ENCODE data around the gene CAMTA1. TPM values are rescaled to one million over a fixed set of nuclear protein-coding genes. Genes with fewer than 3 reads are reported as not detected.

Gene CAMTA1
- total RNA-seq, 1 donor from 2014 or later, result 99.0 TPM

GRCh38 chr1:7225711-7226505 lies 440.7 kb downstream of the CAMTA1 start:
- Mint-ChIP-seq H3K9me3 (ENCODE audit: low read depth) (no peaks in the 10 kb centered on the region), H3K4me1 (ENCODE audit: low read depth) (no peaks in the 10 kb centered on the region), H3K27me3 (peaks cover 2% of the 10 kb centered on the region), H3K27ac (no peak overlapping the region), H3K4me3 (ENCODE audit: low read depth) (no peak overlapping the region), H3K36me3 (ENCODE audit: insufficient read depth) (no peaks in the 10 kb centered on the region)
- no peak for DNase-seq (ENCODE audit: low spot score, unreplicated experiment)
- TF ChIP-seq CTCF (IDR thresholded peaks at IDR 0.05; ENCODE audit: unreplicated experiment), result no peak

- H3K4me3 Mint-ChIP-seq (ENCODE audit: low read depth), result no peak overlapping the region
- no peaks in the 10 kb centered on the region for H3K4me1 Mint-ChIP-seq (ENCODE audit: low read depth)
- TF ChIP-seq CTCF (IDR thresholded peaks at IDR 0.05; ENCODE audit: unreplicated experiment), result no peak
- no peak for DNase-seq (ENCODE audit: low spot score, unreplicated experiment)
- peaks cover 2% of the 10 kb centered on the region for H3K27me3 Mint-ChIP-seq
- no peaks in the 10 kb centered on the region for H3K36me3 Mint-ChIP-seq (ENCODE audit: insufficient read depth)
- H3K9me3 Mint-ChIP-seq (ENCODE audit: low read depth), result no peaks in the 10 kb centered on the region
- no peak overlapping the region for H3K27ac Mint-ChIP-seq
Observed at GRCh38 chr1:7227654-7228053, 442.4 kb downstream of the CAMTA1 start.

- no peak for TF ChIP-seq CTCF (IDR thresholded peaks at IDR 0.05; ENCODE audit: unreplicated experiment)
- no peaks in the 10 kb centered on the region for H3K4me1 Mint-ChIP-seq (ENCODE audit: low read depth)
- no peak for DNase-seq (ENCODE audit: low spot score, unreplicated experiment)
- H3K27ac Mint-ChIP-seq, result no peak overlapping the region
- H3K36me3 Mint-ChIP-seq (ENCODE audit: insufficient read depth), result no peaks in the 10 kb centered on the region
- H3K9me3 Mint-ChIP-seq (ENCODE audit: low read depth), result no peaks in the 10 kb centered on the region
- H3K4me3 Mint-ChIP-seq (ENCODE audit: low read depth), result no peak overlapping the region
- H3K27me3 Mint-ChIP-seq, result no peaks in the 10 kb centered on the region
Observed at GRCh38 chr1:7228252-7228961, 443.2 kb downstream of the CAMTA1 start.

GRCh38 chr1:7229186-7229585 lies 443.9 kb downstream of the CAMTA1 start:
- Mint-ChIP-seq H3K4me1 (ENCODE audit: low read depth) (peaks cover under 1% of the 10 kb centered on the region), H3K4me3 (ENCODE audit: low read depth) (no peak overlapping the region), H3K27me3 (peaks cover 5% of the 10 kb centered on the region), H3K9me3 (ENCODE audit: low read depth) (no peaks in the 10 kb centered on the region), H3K36me3 (ENCODE audit: insufficient read depth) (no peaks in the 10 kb centered on the region), H3K27ac (no peak overlapping the region)
- no peak for DNase-seq (ENCODE audit: low spot score, unreplicated experiment)
- no peak for TF ChIP-seq CTCF (IDR thresholded peaks at IDR 0.05; ENCODE audit: unreplicated experiment)

- no peak for DNase-seq (ENCODE audit: low spot score, unreplicated experiment)
- H3K27me3 Mint-ChIP-seq, result peaks cover 7% of the 10 kb centered on the region
- H3K4me1 Mint-ChIP-seq (ENCODE audit: low read depth), result peaks cover 2% of the 10 kb centered on the region
- no peaks in the 10 kb centered on the region for H3K36me3 Mint-ChIP-seq (ENCODE audit: insufficient read depth)
- H3K4me3 Mint-ChIP-seq (ENCODE audit: low read depth), result no peak overlapping the region
- H3K9me3 Mint-ChIP-seq (ENCODE audit: low read depth), result no peaks in the 10 kb centered on the region
- no peak overlapping the region for H3K27ac Mint-ChIP-seq
- TF ChIP-seq CTCF (IDR thresholded peaks at IDR 0.05; ENCODE audit: unreplicated experiment), result no peak
Observed at GRCh38 chr1:7229696-7230631, 444.7 kb downstream of the CAMTA1 start.

All from progenitor cell of endocrine pancreas (in vitro differentiated cells).